Large intestine (tissue), 3 donors: ENCODE data around the gene CHRM1. TPM values are rescaled to one million over a fixed set of nuclear protein-coding genes. Genes with fewer than 3 reads are reported as not detected.
"Not testable (repeated sequence)": the region's sequence is repeated elsewhere in the genome, so short reads cannot be mapped to it uniquely, and the experiment has no call there.

Source experiments
- DNase-seq, 2 donors: peaks; one replicate each; pipeline versions ENCODE4 v3.0.0 to v3.0.0-alpha.2; 2013
- H3K27ac ChIP-seq: one replicate; pipeline ENCODE4 v1.5.1; 2013; ENCODE audit warnings: low read length
- H3K27me3 ChIP-seq: 2 replicates; pipeline ENCODE4 v1.6.1; 2013; ENCODE audit warnings: low read length; ENCODE audit not compliant: control insufficient read depth, insufficient read depth
- H3K36me3 ChIP-seq: 2 replicates; pipeline ENCODE4 v1.6.1; 2013; ENCODE audit warnings: low read length; ENCODE audit not compliant: control insufficient read depth, insufficient read depth
- H3K4me1 ChIP-seq: one replicate; pipeline ENCODE4 v1.6.1; 2013; ENCODE audit warnings: low read length; ENCODE audit not compliant: control insufficient read depth, insufficient read depth
- H3K4me3 ChIP-seq: one replicate; pipeline ENCODE4 v1.5.1; 2013; ENCODE audit warnings: low read length
- H3K9me3 ChIP-seq: one replicate; pipeline ENCODE4 v1.6.1; 2013; ENCODE audit warnings: mild to moderate bottlenecking, low read depth, low read length, moderate library complexity; ENCODE audit not compliant: control insufficient read depth
- WGBS: methylation state at CpG from one replicate; pipeline ENCODE4 v1.1.5; 2013; ENCODE audit warnings: low lambda C conversion rate; ENCODE audit not compliant: insufficient coverage; 5-methylcytosine and 5-hydroxymethylcytosine counted together
- polyA plus RNA-seq: library from polyadenylated mRNA; unstranded; fragments of 120-200 nt; gene quantifications from one replicate; pipeline ENCODE4 v1.2.1, GENCODE V29; 2013

CHRM1 gene
- polyA plus RNA-seq, 1 donor: 1.3 TPM

GRCh38 chr11:62875698-62876478, 45.3 kb downstream of the CHRM1 start:
- H3K4me1 ChIP-seq: peaks cover 13% of the 10 kb centered on the region
- DNase-seq: no peak
- H3K27ac ChIP-seq: no peak overlapping the region
- H3K9me3 ChIP-seq: no peaks in the 10 kb centered on the region
- no peak overlapping the region for H3K4me3 ChIP-seq
- no CpG with 5 or more reads among the region's 7 CpGs for WGBS
- no peaks in the 10 kb centered on the region for H3K27me3 ChIP-seq
- H3K36me3 ChIP-seq: no peaks in the 10 kb centered on the region

GRCh38 chr11:62874851-62875250, 46.3 kb downstream of the CHRM1 start:
- Histone ChIP-seq H3K27ac (no peak overlapping the region), H3K4me1 (peaks cover 7% of the 10 kb centered on the region), H3K36me3 (no peaks in the 10 kb centered on the region), H3K4me3 (no peak overlapping the region), H3K9me3 (no peaks in the 10 kb centered on the region), H3K27me3 (no peaks in the 10 kb centered on the region)
- no CpG with 5 or more reads among the region's 7 CpGs for WGBS
- DNase-seq: no peak

- H3K4me3 ChIP-seq: no peak overlapping the region
- no peaks in the 10 kb centered on the region for H3K9me3 ChIP-seq
- no peak for DNase-seq
- WGBS: 100% methylated on average over 1 of the region's 6 CpGs
- H3K36me3 ChIP-seq: no peaks in the 10 kb centered on the region
- H3K27me3 ChIP-seq: no peaks in the 10 kb centered on the region
- no peaks in the 10 kb centered on the region for H3K4me1 ChIP-seq
- no peak overlapping the region for H3K27ac ChIP-seq
Measured at GRCh38 chr11:62865635-62866034, 55.5 kb downstream of the CHRM1 start.

- Histone ChIP-seq H3K4me1 (no peaks in the 10 kb centered on the region), H3K4me3 (no peak overlapping the region), H3K27me3 (no peaks in the 10 kb centered on the region), H3K9me3 (no peaks in the 10 kb centered on the region), H3K27ac (no peak overlapping the region), H3K36me3 (no peaks in the 10 kb centered on the region)
- WGBS: no CpG with 5 or more reads among the region's 4 CpGs
- no peak for DNase-seq
Measured at GRCh38 chr11:62863687-62864335, 57.4 kb downstream of the CHRM1 start.

- DNase-seq: not testable (repeated sequence)
Measured at GRCh38 chr11:62861564-62862192, 59.5 kb downstream of the CHRM1 start.

GRCh38 chr11:62860835-62861563, 60.2 kb downstream of the CHRM1 start:
- Histone ChIP-seq H3K4me3 (no peak overlapping the region), H3K36me3 (no peaks in the 10 kb centered on the region), H3K27ac (no peak overlapping the region), H3K4me1 (no peaks in the 10 kb centered on the region), H3K9me3 (no peaks in the 10 kb centered on the region), H3K27me3 (no peaks in the 10 kb centered on the region)
- DNase-seq: no peak
- no CpG with 5 or more reads among the region's 5 CpGs for WGBS

More at GRCh38 chr11:62861564-62862192, 59.5 kb downstream of the CHRM1 start:
- WGBS: no CpG with 5 or more reads among the region's 16 CpGs
- H3K36me3 ChIP-seq, H3K9me3 ChIP-seq, H3K27ac ChIP-seq, H3K4me3 ChIP-seq, H3K4me1 ChIP-seq, H3K27me3 ChIP-seq: not testable (repeated sequence)

GRCh38 chr11:62859281-62859703, 61.9 kb downstream of the CHRM1 start:
- not testable (repeated sequence) for DNase-seq, H3K36me3 ChIP-seq, H3K4me1 ChIP-seq, H3K9me3 ChIP-seq, H3K4me3 ChIP-seq, H3K27me3 ChIP-seq, H3K27ac ChIP-seq
- WGBS: no CpG with 5 or more reads among the region's 8 CpGs

Other genes with a start within 250 kb of the CHRM1 start
- 10.4 TPM for gene UQCC3, start 249.7 kb downstream of the CHRM1 start, polyA plus RNA-seq
- 5.7 TPM for gene LBHD1, start 249.1 kb downstream of the CHRM1 start, polyA plus RNA-seq
- gene UBXN1, start 242.3 kb downstream of the CHRM1 start, polyA plus RNA-seq: 146 TPM
- gene LRRN4CL, start 231.8 kb downstream of the CHRM1 start, polyA plus RNA-seq: 2.9 TPM
- 38.6 TPM for gene BSCL2, start 213.9 kb downstream of the CHRM1 start, polyA plus RNA-seq
- gene GNG3, start 213.7 kb downstream of the CHRM1 start, polyA plus RNA-seq: 10.9 TPM
- 65.1 TPM for gene HNRNPUL2, start 193.9 kb downstream of the CHRM1 start, polyA plus RNA-seq
- gene TTC9C, start 192.9 kb downstream of the CHRM1 start, polyA plus RNA-seq: 37.9 TPM
- gene ZBTB3, start 167.2 kb downstream of the CHRM1 start, polyA plus RNA-seq: 7.2 TPM
- gene POLR2G, start 159.8 kb downstream of the CHRM1 start, polyA plus RNA-seq: 87.5 TPM
- gene TAF6L, start 150.0 kb downstream of the CHRM1 start, polyA plus RNA-seq: 28.5 TPM
- 69.5 TPM for gene TMEM179B, start 134.0 kb downstream of the CHRM1 start, polyA plus RNA-seq
- gene TMEM223, start 129.4 kb downstream of the CHRM1 start, polyA plus RNA-seq: 18.4 TPM
- 89.3 TPM for gene NXF1, start 115.9 kb downstream of the CHRM1 start, polyA plus RNA-seq
- 42.4 TPM for gene STX5, start 89.3 kb downstream of the CHRM1 start, polyA plus RNA-seq
- gene TEX54, start 88.5 kb downstream of the CHRM1 start, polyA plus RNA-seq: 0.76 TPM
- 38.4 TPM for gene WDR74, start 81.8 kb downstream of the CHRM1 start, polyA plus RNA-seq
- gene SLC3A2, start 40.5 kb downstream of the CHRM1 start, polyA plus RNA-seq: 182 TPM
- not detected for gene SLC22A6, start 63.6 kb upstream of the CHRM1 start, polyA plus RNA-seq
- 0.07 TPM for gene SLC22A8, start 94.5 kb upstream of the CHRM1 start, polyA plus RNA-seq
- gene SLC22A24, start 222.9 kb upstream of the CHRM1 start, polyA plus RNA-seq: not detected